LNCaP clone FGC (cell line): ENCODE data around the gene SEC31B.

Experiments used
- DNase-seq: peaks from one replicate; pipeline ENCODE4 v3.0.0-alpha.2; 2011; ENCODE audit warnings: low read depth
- H3K4me3 ChIP-seq: 2 replicates; pipeline ENCODE4 v1.5.1; 2011; ENCODE audit warnings: mild to moderate bottlenecking, low read depth, low read length, control low read depth
- CTCF ChIP-seq: IDR thresholded peaks from 2 replicates; pipeline ENCODE4 v1.5.1; 2012; ENCODE audit warnings: mild to moderate bottlenecking; ENCODE audit not compliant: control insufficient read depth, insufficient read depth; ENCODE audit errors: extremely low read depth

Gene SEC31B

GRCh38 chr10:100489396-100489795 lies 30.3 kb downstream of the SEC31B start:
- H3K4me3 ChIP-seq, result no peak overlapping the region
- TF ChIP-seq CTCF, result no peak
- DNase-seq, result no peak

GRCh38 chr10:100487529-100487928 lies 32.1 kb downstream of the SEC31B start:
- no peak overlapping the region for H3K4me3 ChIP-seq
- no peak for DNase-seq
- TF ChIP-seq CTCF, result no peak

- DNase-seq, result no peak
- no peak overlapping the region for H3K4me3 ChIP-seq
Observed at GRCh38 chr10:100485801-100486495, 33.7 kb downstream of the SEC31B start.

GRCh38 chr10:100485366-100485765 lies 34.3 kb downstream of the SEC31B start:
- H3K4me3 ChIP-seq, result no peak overlapping the region
- no peak for TF ChIP-seq CTCF
- no peak for DNase-seq

More at GRCh38 chr10:100485801-100486495, 33.7 kb downstream of the SEC31B start:
- no peak for TF ChIP-seq CTCF

GRCh38 chr10:100483876-100484666 lies 35.6 kb downstream of the SEC31B start:
- H3K4me3 ChIP-seq, result no peak overlapping the region
- no peak for DNase-seq
- TF ChIP-seq CTCF, result no peak

DNA sequence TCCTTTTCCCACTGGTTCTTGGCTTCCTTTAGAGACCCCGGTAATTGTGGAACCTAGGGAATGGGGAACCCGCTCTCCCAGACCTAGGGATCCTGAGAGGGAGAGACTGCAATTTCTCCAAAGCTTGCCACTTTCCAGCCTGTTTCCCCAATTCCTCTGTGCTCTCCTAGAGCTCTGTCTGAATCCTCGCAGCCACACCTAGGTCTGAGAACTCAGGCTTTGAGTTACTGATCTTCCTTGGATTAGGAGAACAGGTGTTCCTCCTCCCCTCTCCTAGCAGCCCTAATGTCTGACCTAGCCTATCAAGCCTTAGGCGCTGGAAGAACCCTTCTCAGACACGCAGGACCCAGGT lies 36.9 kb downstream of the SEC31B start:
- peak overlapping the region; percentile 44 for H3K4me3 ChIP-seq
- TF ChIP-seq CTCF, result no peak
- DNase-seq, result no peak
